HG03571 (cell line): ENCODE results near the gene MYO5A.

Source experiments
- ATAC-seq: cut with Tn5 transposase; IDR thresholded peaks from one replicate; pipeline ENCODE4 v1.9.1; 2021; ENCODE audit not compliant: unreplicated experiment

The MYO5A gene

GRCh38 chr15:52378746-52379394, 149.8 kb downstream of the MYO5A start:
- ATAC-seq: peak; percentile 37

GRCh38 chr15:52370010-52370409, 158.7 kb downstream of the MYO5A start:
- ATAC-seq: no peak

GRCh38 chr15:52369455-52369854, 159.2 kb downstream of the MYO5A start:
- ATAC-seq: no peak

GRCh38 chr15:52369030-52369429, 159.7 kb downstream of the MYO5A start:
- no peak for ATAC-seq

GRCh38 chr15:52368402-52368801, 160.3 kb downstream of the MYO5A start:
- no peak for ATAC-seq

- no peak for ATAC-seq
Measured at GRCh38 chr15:52362497-52362896, 166.2 kb downstream of the MYO5A start.

- no peak for ATAC-seq
Measured at GRCh38 chr15:52361975-52362494, 166.6 kb downstream of the MYO5A start.

- no peak for ATAC-seq
Measured at GRCh38 chr15:52361494-52361893, 167.2 kb downstream of the MYO5A start.

- no peak for ATAC-seq
Measured at GRCh38 chr15:52360229-52361203, 168.2 kb downstream of the MYO5A start.

GRCh38 chr15:52359722-52360121, 169.0 kb downstream of the MYO5A start:
- no peak for ATAC-seq

GRCh38 chr15:52357949-52358348, 170.7 kb downstream of the MYO5A start:
- ATAC-seq: no peak

GRCh38 chr15:52352086-52352485, 176.6 kb downstream of the MYO5A start:
- no peak for ATAC-seq

GRCh38 chr15:52351206-52351908, 177.3 kb downstream of the MYO5A start:
- no peak for ATAC-seq

GRCh38 chr15:52350423-52350822, 178.3 kb downstream of the MYO5A start:
- ATAC-seq: no peak

GRCh38 chr15:52349052-52349700, 179.5 kb downstream of the MYO5A start:
- no peak for ATAC-seq

- no peak for ATAC-seq
Measured at GRCh38 chr15:52348056-52348745, 180.5 kb downstream of the MYO5A start.

- no peak for ATAC-seq
Measured at GRCh38 chr15:52344592-52344991, 184.1 kb downstream of the MYO5A start.

- no peak for ATAC-seq
Measured at GRCh38 chr15:52343831-52344230, 184.8 kb downstream of the MYO5A start.

GRCh38 chr15:52340093-52340492, 188.6 kb downstream of the MYO5A start:
- no peak for ATAC-seq

GRCh38 chr15:52338891-52339290, 189.8 kb downstream of the MYO5A start:
- no peak for ATAC-seq
